NCI-H345 treated with DMSO at 0.1 percent for 48 hours (cell line): ENCODE measurements around the gene PAX5.
A peak's percentile ranks its signal among the peaks of the same experiment; 100 is the strongest.

Experiments used
- DNase-seq: peaks from one replicate; lab custom pipeline; 2025; ENCODE audit not compliant: unreplicated experiment; lab: John Stamatoyannopoulos, UW

PAX5 gene

DNA sequence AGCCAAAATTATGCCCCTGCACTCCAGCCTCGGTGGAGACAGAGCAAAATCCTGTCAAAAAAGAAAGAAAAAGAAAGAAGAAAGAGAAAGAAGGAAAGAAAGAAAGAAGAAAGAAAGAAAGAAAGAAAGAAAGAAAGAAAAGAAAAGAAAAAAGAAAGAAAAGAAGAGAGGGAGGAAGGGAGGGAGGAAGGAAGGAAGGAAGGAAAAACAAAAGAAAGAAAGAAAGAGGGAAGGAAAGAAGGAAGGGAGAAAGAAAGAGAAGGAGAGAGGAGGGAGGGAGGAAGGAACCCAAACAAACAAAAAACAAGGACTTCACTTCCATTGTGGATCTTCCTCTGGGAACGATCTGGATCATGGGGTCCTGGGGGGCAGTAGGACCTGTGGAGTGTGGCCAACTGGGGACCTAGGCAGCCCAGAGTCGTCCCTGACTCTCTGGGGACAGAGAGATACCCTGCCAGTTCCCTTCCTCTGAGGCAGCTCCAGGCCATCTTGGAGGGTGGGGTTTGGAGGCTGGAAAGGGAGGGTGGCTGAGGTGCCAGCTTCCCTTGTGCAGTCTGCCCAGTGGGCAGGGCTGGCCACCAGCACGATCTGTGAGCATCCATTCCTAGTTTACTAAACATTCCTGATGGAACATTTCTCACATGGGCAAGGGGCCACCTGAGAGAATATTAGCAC, 216.8 kb downstream of the PAX5 start:
- DNase-seq = no peak

DNA sequence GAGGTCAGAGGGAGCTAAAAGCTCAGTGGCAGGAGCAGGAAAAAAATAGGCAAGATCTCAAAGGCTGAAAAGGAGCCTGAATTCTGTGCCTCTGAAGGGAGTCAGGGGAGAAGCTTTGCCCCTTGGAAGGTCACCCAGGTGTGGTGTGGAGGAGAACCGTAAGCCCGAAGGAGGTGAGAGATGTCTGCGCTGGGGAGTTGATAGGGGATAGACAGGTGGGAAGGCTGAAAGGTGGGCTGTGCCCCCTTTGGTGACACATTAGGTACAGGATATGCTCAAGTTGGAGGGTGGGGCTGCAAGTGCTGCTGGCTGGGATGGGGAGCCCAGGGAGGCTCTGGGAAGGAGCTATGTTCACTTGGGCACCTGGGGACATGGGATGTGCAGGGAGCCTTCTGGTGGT, 217.7 kb downstream of the PAX5 start:
- no peak for DNase-seq

DNA sequence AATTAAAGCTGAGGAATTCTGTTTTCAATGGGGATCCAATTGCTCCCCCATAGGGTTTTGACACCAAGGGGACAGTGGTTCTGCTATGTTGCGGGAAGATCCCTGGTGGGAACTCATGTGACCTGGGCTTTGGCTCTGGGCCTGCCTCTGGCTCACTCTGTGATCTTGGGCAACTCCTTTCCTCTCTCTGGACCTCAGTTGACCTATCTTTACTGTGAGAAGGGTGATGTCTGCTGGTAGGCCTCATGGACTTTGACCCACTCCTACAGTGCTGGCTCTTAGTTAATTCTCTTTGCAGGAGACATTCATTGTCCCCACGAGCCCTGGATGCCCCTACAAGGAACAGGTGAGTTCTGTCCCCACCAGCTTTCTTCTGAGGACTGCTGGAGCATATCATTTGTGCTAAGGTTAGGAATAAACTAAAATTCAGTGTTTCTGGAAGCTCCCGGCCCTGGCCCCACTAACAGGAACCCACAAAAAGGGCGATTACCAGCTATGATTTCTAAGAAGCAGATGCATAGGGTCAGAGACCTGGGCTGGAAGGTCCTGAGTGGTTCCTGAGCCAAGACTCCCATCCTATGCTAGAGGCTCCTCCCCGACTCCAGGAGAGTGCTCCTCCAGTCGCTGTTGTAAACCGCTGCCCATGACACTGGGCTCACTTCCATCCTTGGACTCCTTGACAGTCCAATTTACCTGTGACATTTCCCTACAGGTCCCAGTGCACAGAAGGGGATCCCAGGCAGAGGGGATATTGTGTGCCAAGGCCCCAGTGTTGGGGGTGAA, 218.3 kb downstream of the PAX5 start:
- no peak for DNase-seq

DNA sequence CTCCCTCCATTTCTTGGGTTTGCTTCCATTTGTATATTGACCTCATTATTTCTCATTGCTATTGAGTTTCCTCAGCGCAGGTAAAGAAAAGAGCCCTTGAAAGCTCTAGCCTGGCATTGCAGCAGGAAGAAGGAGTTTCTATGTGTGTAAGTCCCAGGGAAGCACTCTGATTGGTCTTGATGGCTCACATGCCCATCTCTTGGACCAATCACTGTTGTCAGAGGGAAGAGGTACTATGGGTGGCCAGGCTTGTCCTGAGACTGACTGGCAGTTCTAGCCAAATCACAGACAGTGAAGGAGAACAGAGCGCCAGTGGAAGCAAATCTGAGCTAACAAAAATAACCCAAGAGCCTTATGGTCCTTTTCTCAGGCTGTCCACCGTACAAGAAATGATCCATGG, 219.0 kb downstream of the PAX5 start:
- DNase-seq = no peak

DNA sequence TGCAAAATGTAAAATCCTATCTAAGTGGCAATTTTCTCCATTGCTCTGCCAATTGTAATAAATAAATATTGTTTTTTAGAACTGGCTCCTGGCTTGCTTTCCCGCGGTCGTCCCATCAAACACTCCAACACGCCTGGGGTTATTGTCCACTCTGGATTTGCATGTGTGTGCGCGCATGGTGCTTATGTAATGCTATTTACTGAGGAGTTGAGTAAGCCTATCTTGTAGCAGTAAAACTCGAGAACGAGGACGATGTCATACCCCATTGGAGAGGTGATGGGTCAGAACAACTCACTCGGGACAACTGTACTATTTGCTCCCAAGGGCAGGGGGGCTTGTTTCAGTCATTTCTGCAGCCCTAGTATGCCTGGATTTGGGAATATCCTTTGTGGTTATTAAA, 220.9 kb downstream of the PAX5 start:
- no peak for DNase-seq

DNA sequence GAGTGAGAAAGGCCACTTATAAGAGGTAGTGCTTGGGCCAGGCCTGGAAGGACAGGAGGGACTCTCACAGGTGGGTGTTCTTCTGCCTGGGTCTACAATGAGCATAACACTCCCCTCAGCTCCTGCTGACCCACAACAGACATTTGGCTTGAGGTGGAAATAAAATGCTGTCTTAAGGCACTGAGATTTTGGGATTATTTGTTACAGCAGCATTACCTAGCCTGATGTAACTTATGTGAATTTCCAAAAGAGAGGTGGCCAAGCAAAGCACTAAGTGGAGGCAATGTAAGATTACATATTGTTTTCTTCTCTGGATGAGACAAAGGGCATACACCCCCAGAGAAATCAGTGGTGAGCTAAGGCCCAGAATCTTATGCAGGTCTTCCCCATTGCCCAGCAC, 221.5 kb downstream of the PAX5 start:
- no peak for DNase-seq

DNA sequence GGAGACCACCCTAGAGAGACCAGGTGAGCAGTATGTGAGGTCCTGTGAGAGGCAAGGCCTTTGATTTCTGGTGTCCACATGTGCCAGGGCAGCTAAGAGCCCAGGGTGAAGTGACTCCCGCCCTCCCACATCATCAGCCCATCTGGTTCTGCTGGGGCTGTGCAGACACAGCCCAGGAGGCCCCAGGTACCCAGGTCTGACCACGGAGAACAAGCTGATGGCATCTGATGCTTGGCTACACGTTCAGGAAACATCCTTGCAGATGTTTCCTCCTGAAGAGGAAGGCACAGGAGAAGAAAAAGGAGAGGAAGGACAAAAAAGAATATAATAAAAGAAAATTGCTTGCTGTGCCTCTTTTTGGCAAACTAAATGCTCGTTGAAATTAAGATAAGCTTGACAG, 225.8 kb downstream of the PAX5 start:
- no peak for DNase-seq

DNA sequence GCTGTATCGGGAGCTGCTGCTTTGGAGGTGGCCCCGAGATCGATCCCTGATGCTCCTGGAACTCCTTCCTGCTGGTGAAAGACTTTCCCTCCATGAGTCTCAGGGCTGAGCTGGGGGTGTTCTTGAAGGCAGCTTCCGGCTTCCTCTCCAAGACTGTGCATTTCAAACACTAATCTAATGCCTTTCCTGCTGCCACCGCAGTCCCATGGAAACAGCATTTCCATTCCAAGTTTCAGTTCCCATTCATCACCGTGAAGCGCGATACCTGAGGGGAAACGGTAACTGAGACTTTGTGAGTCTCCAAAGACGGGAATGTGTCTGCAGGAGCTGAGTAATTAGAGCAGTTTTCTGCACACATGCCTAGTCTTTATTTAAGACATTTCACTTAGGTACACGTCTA, 230.1 kb downstream of the PAX5 start:
- DNase-seq = no peak

DNA sequence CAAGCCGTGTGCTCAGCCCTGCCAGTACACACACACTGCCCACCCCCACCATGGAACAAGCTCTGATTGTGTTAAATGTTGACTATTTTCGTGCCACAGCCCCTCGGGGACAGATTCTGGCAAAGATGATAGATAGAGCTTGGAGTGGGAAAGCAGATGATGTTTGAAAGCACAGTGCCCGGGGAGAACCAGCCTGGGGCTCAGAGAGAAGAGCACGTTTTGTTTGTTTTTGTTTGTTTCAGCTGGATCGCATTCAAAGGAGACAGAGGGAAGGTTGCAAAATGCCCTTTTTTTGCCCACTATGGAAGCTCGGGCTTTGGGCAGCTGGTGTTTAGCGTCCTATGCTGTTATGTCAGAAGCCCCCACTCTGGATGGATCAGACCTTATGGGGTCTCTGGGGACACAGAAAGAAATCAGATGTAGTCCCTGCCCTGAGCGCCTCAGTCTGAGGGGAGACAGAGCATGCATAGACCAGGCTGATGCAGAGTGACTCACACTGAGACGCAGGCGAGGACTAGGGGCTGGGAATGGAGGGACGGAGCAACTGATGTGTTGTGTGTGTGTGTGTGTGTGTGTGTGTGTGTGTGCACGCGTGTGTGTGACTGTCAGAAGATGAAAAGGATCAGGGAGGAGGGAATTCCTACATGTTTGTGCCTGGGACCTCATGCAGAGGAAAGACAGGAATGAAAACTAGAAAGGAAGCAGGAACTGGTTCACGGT, 231.7 kb downstream of the PAX5 start:
- peak; percentile 31 for DNase-seq

DNA sequence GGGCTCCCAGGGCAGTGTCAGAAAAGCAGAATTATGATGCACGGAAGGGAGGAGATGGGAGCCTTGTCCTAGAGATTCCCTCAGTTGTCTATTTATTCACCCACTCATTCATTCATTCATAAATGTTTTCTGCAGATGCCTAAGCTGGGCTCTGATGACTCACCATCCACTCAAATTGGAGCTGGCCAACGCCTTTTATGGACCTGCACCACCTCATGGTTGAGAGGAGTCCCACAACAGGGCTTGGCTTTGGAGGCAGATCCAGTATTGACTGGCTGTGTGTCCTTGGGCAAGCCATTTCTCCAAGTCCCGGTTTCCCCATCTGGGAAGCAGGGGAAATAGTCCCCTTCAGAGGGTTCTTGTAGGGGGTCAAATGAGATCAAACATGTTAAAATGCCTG, 233.6 kb downstream of the PAX5 start:
- DNase-seq = no peak

DNA sequence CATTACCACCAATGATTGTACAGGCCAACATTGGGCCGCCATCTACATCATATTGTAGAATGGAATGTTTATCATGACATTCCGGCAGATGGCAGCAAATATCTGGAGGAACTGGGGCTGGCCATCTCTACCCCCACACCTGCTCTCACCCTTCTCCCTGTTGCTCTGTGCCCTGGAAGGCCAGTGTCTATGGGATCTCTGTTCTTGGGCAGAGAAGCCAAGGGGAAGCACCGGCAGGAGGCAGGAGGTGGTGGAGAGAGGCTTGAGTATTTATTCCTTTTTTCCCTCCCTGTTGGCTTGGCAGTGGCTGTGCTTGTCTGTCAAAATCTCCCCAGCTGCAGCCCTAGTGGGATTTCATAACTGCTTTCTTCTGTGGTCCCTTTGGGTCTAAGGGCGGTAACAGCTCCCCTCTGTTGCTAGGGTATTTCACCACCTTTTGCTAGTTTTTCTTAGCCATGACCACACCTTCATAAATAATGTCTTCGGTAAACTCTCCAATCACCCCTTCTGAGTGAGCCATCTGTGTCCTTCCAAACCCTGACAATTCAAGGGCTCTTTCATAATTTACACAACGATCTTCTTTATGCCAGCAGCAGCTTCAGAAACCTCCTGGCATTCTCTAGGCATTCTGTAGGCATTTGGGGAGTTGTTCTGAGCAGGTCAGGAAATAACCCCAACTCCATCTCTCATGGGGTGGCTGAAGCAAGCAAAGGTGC, 235.6 kb downstream of the PAX5 start:
- no peak for DNase-seq

DNA sequence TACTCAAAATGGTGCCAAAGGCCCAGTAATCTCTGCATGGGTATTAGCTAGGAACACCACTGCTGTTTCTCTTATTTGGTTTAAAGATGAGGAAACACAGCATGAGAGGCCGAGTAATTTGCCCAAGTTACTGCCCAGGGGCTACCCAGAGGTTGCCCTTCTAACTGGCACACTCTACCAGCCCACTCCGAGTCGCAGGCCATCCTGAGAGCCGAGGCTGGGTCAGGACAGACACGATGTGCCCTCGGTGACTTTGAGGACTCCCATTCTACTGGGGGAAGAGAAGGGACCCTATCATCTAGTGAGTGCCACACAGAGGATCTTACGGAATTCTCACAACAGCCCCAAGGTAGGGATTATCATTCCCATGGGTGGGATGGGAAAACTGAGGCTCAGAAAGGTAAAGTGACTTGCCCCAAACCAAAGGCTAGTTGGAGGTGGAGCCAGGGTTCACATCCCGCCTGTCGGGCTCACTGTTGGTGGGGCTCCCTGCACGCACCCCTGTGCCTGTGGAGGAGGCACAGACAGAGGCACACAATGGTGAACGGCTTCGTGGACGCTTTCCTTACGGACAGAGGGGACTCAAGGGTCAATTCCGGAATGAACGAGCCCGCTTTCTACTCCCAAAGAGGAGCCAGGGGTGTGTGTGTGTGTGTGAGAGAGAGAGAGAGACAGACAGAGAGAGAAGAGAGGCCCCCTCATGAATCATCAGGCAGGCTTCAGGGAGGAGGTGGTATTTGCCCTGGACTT, 236.4 kb downstream of the PAX5 start:
- DNase-seq = no peak

DNA sequence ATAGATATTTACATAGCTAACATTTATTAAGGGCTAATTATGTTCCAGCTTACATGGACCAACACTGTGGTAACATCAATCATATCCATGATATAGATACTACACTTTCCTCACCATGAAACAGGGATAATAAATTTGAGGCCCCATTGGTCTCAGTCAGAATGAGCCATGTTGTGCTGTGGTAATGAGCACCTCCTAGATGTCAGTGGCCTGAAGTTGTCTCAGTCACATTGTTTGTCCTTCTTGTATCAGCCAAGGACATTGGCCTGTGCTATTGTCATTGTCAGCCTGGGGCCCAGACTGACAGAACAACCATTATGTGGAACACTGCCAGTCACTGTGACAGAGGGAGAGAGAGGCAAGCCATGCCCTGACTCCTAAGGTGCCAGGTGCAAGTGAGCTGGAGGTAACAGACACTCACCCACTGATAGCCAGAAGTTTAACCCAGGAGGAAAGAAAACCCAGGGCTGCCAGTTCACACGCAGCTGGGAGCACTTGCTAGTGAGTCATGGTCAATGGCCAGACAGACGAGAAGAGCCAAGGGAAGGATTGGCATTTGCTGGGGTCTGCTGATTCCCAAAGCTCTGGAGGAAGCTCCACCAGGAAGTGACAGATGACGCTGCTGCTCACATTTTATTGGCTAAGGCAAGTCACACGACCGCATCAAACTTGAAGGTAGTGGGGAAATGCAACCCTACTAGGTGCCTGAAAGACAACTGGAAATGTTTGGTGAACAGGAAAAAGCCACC, 237.2 kb downstream of the PAX5 start:
- no peak for DNase-seq

DNA sequence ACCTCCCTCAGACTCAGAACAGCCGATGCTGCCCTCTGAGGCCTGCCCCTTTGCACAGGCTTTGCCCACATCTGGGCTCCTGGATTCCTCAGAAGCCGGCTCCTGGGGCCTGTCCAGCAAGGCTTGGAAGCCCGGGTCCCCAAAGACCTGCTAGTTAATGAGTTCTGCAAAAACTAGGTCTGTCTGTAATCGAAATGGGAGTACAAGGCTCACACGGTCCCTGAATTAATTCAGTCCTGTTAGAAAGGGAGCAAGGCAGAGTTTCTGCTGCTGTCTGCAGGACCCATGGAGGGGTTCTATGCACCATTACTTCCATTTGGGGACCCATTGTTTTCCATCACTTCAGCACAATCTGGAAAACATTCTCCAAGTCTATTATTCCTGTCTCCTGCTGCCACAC, 239.6 kb downstream of the PAX5 start:
- no peak for DNase-seq

DNA sequence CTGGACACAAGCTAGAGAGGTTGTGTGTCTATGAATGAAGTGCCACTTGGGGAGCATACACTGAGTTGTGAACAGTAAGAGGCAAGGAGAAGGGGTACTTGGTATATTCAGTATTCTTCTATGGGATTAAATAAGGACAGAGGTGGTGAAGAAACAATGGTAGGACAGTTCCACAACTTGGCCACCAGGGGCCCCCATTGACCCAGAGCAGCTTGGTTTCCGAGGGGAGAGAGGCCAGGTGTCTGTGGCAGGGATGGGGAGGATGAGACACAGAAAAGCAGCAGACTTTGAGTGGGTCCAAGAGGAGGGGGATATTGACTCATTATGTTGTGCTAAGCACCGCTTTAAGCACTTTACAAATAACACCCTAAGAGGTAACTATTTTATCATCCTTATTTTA, 240.8 kb downstream of the PAX5 start:
- DNase-seq = no peak

DNA sequence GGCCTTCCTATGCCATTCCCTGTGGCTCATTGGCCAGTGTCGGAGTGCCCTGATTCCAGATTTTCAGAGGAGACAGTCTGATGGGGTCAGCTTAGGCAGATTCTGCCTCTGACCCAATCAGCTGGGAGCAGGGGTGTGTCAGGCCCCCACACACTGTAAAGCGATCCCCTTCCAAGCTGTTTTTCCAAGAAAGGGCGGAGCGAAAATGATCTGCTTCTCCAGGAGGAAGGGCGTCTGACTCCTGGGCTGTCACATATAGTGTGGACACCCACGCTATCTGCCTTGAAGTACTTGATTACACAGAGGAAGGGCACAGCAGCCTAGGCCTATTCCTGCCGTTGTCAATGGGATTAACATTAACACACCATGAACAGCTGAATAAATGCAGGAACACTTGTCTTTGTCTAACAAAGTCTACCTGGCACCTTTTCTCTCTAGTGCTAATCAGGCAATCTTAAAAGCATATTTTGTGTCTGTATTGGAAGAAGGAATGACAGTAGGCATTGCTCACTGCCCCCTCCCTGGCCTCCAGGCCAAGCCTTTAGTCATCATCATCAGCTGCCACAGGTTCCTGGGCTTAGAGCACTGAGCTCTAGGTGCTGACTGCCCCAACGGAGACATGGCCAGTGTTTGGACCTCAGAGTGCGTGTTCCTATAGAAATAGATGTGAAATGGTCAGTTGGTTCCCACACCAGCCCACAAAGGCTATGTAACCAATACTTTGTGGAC, 242.7 kb downstream of the PAX5 start:
- DNase-seq = no peak

DNA sequence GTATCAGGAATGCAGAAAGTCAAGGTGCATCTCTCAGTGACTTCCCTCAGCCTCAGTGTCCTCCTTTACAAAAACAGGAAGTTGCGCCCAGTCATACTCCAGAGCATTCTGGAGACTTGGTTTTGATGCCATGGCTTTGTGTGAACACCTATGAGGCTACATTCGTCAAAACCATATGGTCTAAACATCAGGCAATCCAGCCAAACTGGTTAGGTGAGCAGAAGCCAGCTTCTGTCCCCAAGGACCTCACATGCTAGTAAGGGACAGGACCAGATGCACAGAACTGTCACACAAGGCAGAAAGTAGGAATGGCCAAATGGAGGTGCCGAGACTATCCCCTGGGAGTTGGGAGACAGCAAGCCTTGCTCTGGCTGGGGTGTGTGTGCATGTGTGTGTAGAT, 244.2 kb downstream of the PAX5 start:
- no peak for DNase-seq

DNA sequence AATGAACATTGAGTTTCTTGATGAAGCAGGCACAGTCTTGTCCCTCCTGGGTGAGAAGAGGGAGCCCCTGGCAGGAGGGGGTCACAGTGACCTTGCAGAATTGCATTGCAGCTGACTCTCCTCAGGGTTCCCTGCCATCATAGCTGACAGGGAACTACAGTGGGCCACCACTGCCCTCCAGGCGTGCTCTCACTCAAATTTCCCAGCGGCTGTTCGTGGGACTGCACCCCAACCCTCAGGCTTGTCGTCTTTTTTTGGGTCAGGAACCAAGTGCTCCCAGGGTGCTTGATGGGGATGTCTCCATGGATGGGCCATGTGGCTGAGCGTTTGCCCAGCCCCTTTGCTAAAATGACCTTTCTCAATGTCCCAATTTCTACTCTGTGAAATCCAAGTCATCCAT, 245.5 kb downstream of the PAX5 start:
- DNase-seq = no peak

DNA sequence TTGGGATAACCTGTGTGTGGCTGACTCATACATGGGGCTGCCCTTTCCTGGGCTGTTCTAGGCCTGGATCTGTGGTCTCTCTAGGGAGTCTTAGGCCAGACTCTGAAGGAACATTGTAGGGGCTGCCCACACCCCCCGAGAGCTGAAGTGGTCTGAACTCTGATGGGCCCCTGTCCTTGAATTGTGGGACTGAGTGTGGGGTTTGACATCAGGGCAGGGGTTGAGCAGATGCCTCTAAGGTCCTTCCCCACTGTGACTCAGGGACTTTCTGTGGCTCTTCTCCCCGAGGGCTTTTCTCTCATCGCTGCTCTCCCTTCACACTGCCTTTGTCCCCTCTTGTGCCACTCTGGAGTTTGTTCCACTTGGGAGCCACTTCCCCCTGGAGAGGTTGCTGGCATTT, 246.4 kb downstream of the PAX5 start:
- no peak for DNase-seq
